Left forelimb (tissue), 1 donor: Measurements from ENCODE around the gene VAT1L.

ENCODE experiments used
- DNase-seq: peaks from one replicate; pipeline ENCODE4 v3.0.0-alpha.2; 2018; ENCODE audit warnings: low spot score

VAT1L gene

GRCh38 chr16:77782694-77783093 is 5.7 kb upstream of the VAT1L start:
- no peak for DNase-seq

DNA sequence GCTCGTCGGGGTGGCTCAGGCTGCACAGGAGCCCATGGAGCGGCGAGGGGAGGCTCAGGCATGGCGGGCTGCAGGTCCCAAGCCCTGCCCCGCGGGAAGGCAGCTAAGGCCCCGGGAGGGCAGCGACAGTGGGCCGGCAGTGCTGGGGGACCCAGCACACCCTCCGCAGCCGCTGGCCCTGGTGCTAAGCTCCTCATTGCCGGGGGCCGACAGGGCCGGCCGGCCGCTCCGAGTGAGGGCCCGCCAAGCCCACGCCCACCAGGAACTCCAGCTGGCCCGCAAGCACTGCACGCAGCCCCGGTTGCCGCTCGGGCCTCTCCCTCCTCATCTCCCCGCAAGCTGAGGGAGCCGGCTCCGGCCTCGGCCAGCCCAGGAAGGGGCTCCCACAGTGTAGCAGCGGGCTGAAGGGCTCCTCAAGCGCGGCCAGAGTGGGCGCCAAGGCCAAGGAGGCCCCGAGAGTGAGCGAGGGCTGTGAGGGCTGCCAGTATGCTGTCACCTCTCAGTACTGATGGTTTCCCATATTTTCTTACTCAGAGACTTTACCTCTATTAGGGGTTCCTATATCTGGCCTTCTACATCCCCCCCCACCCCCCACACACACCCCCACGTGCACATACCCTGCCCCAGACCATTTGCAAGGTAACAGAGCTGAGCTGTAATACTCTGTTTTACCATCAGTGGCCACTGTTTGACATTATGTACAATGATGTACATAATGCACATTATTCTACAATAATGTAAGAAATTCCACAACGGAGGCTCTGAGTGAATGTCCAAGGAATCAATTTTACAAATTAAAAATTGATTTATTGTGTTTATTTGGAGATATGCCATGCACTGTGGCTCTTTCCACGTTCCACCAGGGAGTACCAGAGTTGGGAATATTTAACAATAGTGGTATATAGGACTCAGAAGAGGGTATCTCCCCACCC is 3.7 kb upstream of the VAT1L start:
- DNase-seq, result no peak

- DNase-seq, result no peak
These were observed 3.0 kb upstream of the VAT1L start for GRCh38 chr16:77785373-77785764.

- DNase-seq, result no peak
These were observed 2.0 kb upstream of the VAT1L start for GRCh38 chr16:77786186-77786847.

- no peak for DNase-seq
These were observed 912 bp upstream of the VAT1L start for GRCh38 chr16:77787452-77787851.

GRCh38 chr16:77789085-77790008 is 983 bp downstream of the VAT1L start:
- no peak for DNase-seq

GRCh38 chr16:77790009-77790372 is 1.6 kb downstream of the VAT1L start:
- no peak for DNase-seq

DNA sequence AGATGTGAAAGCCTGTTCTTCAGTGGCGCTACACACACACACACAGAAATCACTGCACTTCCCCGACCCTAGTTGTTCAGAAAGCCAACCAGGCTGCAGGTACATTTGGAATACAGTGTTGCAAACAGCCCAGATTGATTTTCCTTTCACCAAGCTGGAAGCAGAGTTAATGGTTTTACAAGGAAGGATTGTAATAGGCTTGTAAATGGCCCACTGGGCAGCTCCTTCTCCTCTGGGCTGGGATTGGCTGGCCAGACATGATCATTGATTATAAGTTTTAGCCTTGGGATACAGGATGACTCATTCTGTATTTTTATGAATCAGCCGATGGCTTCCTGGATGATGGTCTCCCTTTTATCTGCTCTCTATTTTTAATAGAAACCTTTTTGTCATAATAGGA is 2.5 kb downstream of the VAT1L start:
- no peak for DNase-seq

DNA sequence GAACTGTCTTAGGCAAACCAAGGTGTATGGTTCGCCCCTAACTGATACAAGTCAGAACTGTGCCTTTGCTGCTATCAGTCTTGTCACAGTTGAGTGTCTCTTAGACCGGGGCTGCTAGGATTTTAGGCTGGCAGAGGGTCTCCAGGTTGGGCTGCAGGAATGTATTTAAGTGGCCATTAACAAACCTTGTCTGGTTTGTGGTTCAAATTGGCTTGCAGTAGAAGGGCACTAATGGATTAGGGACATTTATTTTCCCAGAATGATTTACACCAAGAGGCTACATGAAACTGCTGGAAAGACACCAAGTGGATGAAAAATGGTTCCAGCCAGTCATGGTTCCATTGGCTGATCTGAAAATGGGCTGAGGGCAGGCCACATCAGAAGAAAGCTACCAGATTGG is 5.1 kb downstream of the VAT1L start:
- no peak for DNase-seq

- DNase-seq, result no peak
These were observed 6.2 kb downstream of the VAT1L start for GRCh38 chr16:77794586-77794985.

DNA sequence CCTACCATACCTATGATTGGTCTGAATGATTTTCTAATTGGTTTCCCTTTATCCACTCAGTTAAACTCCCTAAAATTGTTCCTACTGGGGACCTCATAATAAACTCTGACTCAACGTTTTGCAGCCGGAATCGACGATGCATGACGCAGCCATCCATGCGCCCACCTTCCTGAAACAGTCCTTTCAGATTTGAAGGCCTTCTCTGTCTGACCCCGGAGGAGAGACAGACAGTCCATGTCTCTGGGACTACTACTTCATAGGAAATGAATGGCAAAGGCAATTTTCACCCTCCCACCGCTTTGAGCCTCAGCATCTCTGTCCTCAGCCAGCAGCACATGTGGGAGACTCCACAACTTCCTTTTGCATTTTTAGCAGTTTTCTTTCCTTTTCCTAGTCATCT is 13.5 kb downstream of the VAT1L start:
- DNase-seq, result no peak

DNA sequence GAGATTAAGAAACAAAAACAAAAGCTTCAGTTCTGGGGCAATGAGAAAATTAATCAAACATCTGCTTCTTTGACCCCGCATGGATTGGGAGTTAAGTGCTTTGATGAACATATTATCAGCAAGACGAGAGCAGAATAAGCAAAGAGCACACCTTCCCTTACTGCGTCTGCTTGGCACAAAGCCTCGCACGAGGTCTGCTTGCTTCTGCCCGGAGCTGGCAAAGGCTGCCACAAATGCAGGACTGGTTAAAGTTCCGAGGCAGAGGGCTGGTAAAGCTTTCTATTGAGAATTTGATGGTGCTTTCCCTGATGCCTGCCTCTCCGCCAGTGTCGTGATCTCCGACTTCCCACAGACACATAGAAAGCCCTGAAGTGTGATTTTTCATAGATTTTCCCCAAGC is 17.0 kb downstream of the VAT1L start:
- no peak for DNase-seq

- peak; percentile 20 for DNase-seq
These were observed 18.7 kb downstream of the VAT1L start for GRCh38 chr16:77807021-77807420.

DNA sequence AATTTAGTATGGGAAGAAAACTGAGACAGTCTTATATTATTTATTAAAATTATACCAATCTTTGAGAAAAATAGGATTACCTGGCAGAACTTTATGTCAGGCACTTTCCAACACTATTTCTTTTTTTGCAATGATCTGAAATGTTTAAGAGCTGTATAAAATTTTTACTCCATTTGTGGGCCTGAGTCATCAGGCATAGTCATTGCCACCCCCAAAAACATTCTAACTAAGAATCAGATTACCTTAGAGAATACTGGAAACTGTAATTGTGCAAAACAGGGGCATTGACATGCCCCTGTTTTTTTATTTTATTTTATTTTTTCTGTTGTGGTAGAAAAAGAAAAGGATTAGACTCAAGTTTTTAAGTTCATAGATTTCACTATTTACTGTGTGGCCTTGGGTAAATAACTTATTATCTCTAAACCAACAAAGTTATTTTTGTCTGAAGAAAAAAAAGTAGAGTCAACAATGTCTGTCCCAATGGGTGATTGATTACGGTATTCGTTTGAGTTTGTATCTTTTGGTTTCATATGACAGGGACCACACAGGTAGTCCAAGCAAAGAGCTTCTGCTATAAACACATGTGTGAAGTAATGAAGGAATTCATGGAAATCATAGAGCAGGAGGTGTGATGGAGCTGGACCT is 24.6 kb downstream of the VAT1L start:
- DNase-seq, result no peak

DNA sequence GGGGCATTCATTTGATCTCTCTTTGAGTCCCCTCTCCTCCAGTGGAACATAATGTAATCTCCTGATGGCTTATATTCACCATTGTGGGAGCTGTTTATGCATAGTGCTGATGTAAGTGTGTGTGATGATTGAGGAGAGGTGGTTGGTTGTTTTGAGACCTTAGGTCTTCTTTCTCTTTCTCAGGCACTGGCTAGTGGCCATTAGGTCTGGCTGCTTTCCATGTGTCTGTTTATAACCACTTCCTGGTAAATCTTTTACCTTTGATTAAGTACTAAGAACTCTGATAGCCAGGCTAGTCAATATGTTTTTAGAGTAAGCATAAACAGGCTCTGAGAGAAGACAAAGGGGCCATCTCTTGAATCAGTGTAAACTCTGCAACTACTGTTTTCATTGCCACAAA is 27.9 kb downstream of the VAT1L start:
- DNase-seq, result no peak

- DNase-seq, result no peak
These were observed 32.0 kb downstream of the VAT1L start for GRCh38 chr16:77820340-77820739.

DNA sequence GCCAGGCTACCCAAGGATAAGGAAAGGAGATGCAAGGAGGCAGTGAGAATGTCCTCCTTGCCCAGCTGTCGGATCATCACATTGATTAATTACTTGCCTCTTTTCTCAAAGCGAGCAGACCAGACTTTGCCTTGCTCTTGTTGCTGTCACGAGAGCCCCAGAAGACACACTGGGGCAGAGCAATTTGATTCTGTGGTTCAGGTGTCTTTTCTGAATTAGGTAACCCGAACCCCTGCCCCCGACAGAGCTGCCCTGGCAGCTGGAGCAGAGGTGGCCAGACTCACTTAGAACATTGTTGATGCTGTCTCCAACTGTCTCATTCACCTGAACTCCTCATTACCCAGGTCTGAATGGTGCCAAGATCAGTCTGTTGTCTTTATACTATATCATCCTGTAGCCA is 34.3 kb downstream of the VAT1L start:
- DNase-seq, result no peak

- no peak for DNase-seq
These were observed 34.7 kb downstream of the VAT1L start for GRCh38 chr16:77823067-77823466.

DNA sequence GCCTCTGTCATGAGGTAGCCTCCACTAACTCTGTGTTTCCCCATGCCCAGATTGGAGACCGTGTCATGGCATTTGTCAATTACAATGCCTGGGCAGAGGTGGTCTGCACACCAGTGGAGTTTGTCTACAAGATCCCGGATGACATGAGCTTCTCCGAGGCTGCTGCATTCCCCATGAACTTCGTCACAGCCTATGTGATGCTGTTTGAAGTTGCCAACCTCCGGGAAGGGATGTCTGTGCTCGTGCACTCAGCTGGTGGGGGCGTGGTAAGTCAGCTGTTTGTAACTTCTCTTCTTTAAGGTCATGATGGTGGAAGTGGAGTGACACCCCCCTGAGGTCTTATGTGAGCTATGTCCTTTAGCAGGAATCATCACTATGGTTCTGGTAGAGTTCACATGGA is 36.8 kb downstream of the VAT1L start:
- no peak for DNase-seq

- no peak for DNase-seq
These were observed 38.7 kb downstream of the VAT1L start for GRCh38 chr16:77827032-77827431.

DNA sequence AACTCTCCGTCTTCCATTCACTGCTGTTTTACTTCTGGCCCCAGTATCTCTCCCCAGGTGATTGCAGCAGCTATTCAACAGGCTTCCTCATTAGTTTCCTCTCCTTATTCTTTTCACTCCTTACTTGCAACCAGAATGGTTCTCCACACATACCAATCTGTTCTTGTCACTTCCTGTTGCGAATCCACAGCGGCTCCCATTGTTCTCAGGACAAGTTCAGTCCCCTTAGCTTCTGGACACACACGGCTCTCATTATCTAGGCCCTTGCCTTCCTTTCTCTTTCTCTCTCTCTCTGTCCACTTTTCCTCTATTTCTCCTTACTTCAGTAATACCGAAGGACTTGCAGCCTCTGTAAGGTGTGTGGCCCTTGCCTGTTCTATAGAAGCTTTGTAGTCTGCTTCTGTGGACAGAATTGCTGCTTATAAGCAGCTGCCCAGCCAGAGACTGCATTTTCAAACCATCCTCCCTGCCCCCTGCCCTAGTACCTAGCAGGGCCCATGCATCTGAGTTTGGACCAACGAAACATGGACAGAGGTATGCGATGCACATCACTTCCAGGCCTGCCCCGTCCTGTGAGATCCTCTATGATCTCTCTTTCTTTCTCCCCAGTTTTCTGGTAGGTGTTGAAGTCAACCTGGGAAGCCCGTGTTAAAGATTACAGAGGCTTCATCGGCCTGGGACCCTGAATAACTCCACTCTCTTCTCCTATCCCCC is 45.7 kb downstream of the VAT1L start:
- DNase-seq, result no peak
